GM12864 (cell line): ENCODE data around the gene CACNA1D.

Source experiments
- DNase-seq: peaks from one replicate; pipeline ENCODE4 v3.0.0-alpha.2; 2011; ENCODE audit warnings: low read depth
- H3K4me3 ChIP-seq: 2 replicates; pipeline ENCODE4 v1.5.1; 2011; ENCODE audit warnings: mild to moderate bottlenecking, low read depth, low read length, control low read depth
- CTCF ChIP-seq: IDR thresholded peaks from 2 replicates; pipeline ENCODE4 v1.5.1; 2011; ENCODE audit warnings: low read depth, mild to moderate bottlenecking, moderate library complexity, low read length, control low read depth, inconsistent platforms; ENCODE audit errors: missing control alignments

CACNA1D gene

GRCh38 chr3:53616321-53616720, 121.9 kb downstream of the CACNA1D start:
- DNase-seq: no peak
- H3K4me3 ChIP-seq: no peak overlapping the region
- no peak for TF ChIP-seq CTCF

- H3K4me3 ChIP-seq: no peak overlapping the region
- DNase-seq: no peak
- TF ChIP-seq CTCF: no peak
Observed at GRCh38 chr3:53616971-53617892, 122.8 kb downstream of the CACNA1D start.

GRCh38 chr3:53617893-53618523, 123.6 kb downstream of the CACNA1D start:
- H3K4me3 ChIP-seq: no peak overlapping the region
- no peak for TF ChIP-seq CTCF
- no peak for DNase-seq

- no peak for TF ChIP-seq CTCF
- DNase-seq: no peak
- H3K4me3 ChIP-seq: no peak overlapping the region
Observed at GRCh38 chr3:53618524-53618906, 124.1 kb downstream of the CACNA1D start.

GRCh38 chr3:53618936-53619335, 124.5 kb downstream of the CACNA1D start:
- no peak overlapping the region for H3K4me3 ChIP-seq
- TF ChIP-seq CTCF: no peak
- no peak for DNase-seq

- TF ChIP-seq CTCF: no peak
- DNase-seq: no peak
- H3K4me3 ChIP-seq: no peak overlapping the region
Observed at GRCh38 chr3:53624061-53624857, 129.8 kb downstream of the CACNA1D start.
